Left hindlimb (tissue), 1 donor: ENCODE measurements around the gene KMT2A.
A peak's percentile ranks its signal among the peaks of the same experiment; 100 is the strongest.

Source experiments
- DNase-seq: peaks from one replicate; pipeline ENCODE4 v3.0.0-alpha.2; 2018

Gene KMT2A

GRCh38 chr11:118533769-118534729 is 97.8 kb downstream of the KMT2A start:
- DNase-seq: no peak

- DNase-seq: no peak
Measured at GRCh38 chr11:118535261-118535660, 99.0 kb downstream of the KMT2A start.

GRCh38 chr11:118536726-118537125 is 100.4 kb downstream of the KMT2A start:
- no peak for DNase-seq

- no peak for DNase-seq
Measured at GRCh38 chr11:118537409-118537980, 101.2 kb downstream of the KMT2A start.

GRCh38 chr11:118544010-118544646 is 107.8 kb downstream of the KMT2A start:
- DNase-seq: no peak

DNA sequence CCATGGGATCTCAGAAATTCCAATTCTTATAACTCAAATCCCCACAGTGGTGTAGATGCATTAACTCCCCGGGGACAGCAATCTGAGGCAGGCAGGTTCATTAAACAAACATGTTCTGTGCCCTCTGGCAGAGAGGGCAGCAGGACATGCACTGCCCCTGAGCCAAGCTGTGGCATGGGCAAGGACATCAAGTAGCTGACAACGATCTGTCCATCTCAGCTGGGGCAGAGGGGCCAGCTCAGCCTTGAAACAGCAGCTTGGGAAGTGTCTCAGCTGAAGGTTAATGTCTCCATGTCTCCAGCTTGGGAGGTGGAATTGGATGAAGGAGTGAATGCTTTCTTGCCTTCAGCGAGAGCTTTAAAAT is 108.3 kb downstream of the KMT2A start:
- DNase-seq: no peak

DNA sequence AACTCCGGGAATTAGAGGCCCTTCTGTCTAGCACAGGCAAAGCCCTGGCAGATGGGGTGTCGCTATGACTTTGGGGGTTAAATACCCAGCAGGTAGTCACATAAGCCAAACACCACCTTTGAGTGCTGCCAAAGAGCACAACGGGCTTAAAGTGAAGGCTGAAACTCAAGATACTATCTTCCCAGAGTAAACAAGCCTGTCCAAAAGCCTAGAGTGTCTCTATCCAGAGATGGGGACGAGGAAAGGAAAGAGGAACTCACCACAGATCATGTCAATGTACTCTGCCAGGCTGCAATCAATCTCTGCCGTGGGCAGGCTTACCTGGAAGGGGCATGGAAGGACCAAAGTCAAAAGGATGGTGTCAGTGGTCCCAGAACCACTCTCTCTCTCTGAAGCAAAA is 109.2 kb downstream of the KMT2A start:
- DNase-seq: no peak

- DNase-seq: no peak
Measured at GRCh38 chr11:118547132-118547531, 110.8 kb downstream of the KMT2A start.

- DNase-seq: no peak
Measured at GRCh38 chr11:118552341-118552740, 116.0 kb downstream of the KMT2A start.

DNA sequence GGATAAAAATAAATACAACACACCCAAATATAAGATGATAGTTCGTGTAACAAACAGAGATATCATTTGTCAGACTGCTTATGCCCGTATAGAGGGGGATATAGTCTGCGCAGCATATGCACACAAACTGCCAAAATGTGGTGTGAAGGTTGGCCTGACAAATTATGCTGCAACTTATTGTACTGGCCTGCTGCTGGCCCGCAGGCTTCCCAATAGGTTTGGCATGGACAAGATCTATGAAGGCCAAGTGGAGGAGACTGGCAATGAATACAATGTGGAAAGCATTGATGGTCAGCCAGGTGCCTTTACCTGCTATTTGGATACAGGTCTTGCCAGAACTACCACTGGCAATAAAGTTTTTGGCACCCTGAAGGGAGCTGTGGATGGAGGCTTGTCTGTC is 124.5 kb downstream of the KMT2A start:
- DNase-seq: no peak

DNA sequence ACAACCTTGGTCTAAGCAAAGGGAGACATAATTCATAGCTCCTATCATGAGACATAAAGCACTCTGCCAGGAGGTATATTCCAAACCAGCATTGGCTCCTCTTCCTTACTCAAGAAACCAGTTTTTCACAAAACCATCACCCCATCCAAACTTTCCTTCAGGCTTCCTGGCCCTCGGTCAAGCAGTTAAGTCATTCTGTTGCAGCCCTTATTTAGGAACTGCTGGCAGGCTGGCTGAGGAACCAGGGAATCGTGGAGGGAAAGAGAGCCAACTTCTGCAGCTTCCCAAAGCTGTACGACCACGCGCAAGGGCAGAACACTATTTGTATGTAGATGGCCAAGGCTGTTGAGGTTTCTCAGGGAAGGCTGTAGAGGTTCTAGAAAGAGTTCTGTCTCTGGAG is 128.8 kb downstream of the KMT2A start:
- peak; percentile 65 for DNase-seq

- DNase-seq: no peak
Measured at GRCh38 chr11:118569670-118570069, 133.4 kb downstream of the KMT2A start.

DNA sequence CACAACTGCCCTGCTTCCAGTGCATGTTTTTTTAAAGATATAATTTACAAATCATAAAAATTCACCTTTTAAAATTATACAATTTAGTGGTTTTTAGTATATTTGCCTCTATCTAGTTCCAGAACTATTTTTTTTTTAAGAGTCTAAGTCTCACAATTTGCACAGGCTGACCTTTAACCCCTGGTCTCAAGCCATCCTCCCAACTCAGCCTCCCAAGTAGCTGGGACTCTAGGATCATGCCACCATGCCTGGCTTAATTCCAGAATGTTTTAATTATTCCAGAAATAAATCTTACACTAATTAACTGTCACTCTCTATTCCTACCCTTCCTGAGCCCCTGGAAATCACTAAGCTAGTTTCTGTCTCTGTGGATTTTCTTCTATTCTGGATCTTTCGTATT is 134.5 kb downstream of the KMT2A start:
- DNase-seq: no peak

DNA sequence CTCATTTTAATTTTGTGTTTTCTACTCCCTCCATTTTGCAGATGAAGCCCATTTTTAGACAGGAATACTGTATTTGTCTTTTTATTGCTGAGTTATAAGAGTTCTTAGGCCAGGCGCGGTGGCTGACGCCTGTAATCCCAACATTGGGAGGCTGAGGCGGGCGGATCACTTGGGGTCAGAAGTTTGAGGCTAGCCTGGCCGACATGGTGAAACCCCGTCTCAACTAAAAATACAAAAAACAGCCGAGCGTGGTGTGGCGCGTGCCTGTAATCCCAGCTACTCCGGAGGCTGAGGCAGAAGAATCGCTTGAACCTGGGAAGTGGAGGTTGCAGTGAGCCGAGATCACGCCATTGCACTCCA is 135.4 kb downstream of the KMT2A start:
- DNase-seq: peak; percentile 45

- DNase-seq: peak; percentile 94
Measured at GRCh38 chr11:118572061-118572980, 136.0 kb downstream of the KMT2A start, which contains the start of gene ARCN1. Gene ARCN1 (plus strand): TSS chr11:118572409. CDS start chr11:118572548, 139 bp downstream.

DNA sequence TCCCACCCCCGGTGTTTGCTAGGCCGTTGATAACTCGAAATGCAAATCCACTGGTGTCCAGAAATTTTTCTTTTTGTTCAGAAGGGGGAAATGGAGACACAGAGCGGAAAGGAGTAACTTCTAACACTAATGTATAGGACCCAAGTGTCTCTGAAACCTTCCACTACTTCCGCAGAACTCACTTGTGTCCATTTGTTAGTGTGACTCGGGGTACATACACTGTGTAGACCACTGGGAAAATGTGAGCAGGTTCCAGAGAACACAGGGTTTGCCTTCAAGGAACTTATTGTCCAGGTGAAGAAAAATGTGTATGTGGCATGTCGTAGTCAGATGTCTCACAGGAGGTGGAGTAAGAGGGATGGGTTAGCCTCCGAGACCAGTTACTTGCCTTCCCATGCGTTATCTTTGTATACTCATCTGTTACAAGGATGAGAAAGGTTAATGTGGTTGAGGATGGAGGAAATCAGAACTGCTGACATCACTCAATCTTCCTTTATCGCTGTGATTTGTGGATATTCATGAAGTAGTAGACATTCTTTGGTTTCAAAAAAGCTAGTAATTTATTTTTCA is 136.8 kb downstream of the KMT2A start:
- peak; percentile 35 for DNase-seq

- no peak for DNase-seq
Measured at GRCh38 chr11:118574636-118575035, 138.3 kb downstream of the KMT2A start.
